Activated naive CD8-positive, alpha-beta T cell treated with anti-CD3 and anti-CD28 coated beads, Interleukin-2, amount 50 U/mL, for 16 hours (primary cell): ENCODE measurements around the gene GPR4.

Source experiments
- DNase-seq: peaks from one replicate; pipeline ENCODE4 v3.0.0-alpha.2; 2020; ENCODE audit warnings: low read depth, low spot score

GPR4 gene

DNA sequence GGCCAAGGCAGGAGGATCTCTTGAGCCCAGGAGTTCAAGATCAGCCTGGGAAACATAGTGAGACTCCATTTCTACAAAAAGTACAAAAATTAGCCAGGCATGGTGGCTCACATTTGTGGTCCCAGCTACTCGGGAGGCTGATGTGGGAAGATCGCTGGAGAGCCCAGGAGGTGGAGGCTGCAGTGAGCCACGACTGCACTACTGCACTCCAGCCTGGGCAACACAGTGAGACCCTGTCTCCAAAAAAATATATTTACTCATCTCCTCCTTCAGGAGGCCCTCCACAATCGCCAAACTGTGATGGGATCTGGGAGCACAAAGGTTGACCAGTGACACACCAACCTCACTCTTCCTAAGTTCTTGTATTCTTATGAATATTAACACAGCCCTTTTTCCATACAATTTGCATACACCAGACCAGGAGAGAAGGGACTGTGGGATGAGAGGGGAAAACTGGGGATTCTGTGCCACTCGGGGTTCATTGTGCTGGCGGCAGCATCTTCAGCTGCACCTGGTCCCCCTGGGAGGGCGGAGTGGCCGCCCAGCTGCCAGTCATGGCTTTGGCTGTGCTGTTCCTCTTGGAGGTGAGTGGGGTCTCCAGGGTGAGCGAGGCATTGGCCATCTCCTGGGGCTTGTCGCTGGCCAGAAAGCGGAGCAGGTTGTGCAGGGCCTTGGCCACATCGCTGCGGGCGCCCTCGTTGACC is 11.6 kb downstream of the GPR4 start:
- DNase-seq, result no peak

DNA sequence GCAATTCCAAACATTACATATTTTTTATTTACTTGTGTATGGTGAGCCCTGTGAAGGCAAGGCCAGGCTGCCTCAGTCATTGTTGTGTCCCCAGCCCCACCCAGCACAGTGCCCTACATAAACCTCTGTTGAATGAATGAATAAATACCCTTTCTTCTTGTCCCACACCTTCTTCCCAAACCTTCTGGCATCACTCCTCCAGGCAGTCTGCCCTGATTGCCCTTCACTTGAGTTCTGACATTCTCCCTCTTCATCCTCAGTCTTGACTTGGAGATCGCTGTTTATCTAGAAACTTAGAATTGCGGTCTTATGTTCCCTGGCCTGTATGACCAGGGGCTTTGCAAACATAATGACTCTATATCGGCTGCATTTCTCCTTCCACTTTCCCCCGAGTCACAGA is 12.2 kb downstream of the GPR4 start:
- DNase-seq, result no peak

DNA sequence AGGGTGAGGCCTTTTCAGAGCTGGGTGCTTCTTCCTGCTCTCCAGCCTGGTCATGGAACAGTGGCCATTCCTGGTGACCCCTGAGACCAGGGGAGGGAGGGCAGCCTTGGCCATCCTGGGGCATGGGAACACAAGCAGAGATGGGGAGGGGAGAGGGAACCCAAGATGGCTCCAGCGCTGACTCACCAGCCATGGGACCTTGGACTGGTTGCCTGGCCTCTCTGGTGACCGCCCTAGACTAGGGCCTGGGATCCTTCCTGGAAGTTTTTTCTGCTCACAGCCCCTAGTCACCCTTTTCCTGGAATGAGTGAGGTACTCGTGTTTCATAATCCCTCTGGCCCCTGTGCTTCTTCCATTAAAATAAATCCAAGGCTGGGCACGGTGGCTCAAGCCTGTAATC is 14.1 kb downstream of the GPR4 start:
- no peak for DNase-seq

DNA sequence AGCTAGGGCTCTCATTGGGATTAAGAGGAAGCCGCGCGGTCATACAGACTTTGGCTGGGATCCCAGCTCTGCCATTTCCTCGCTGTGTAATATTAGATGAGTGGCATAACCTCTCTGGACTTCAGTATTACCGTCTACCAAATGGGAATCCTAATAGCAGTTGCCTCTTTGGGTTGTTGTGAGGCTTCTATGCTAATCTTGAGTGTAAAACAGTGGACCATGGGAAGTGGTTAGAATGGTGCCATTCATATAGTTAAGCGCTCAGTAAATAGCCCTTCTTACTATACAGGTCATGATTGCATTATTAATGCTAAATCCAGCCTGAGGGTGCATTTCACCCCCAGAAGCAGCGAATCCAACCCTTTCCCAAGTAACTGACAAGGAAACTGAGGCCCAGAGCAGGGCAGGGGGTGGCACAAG is 16.8 kb downstream of the GPR4 start:
- DNase-seq, result no peak

DNA sequence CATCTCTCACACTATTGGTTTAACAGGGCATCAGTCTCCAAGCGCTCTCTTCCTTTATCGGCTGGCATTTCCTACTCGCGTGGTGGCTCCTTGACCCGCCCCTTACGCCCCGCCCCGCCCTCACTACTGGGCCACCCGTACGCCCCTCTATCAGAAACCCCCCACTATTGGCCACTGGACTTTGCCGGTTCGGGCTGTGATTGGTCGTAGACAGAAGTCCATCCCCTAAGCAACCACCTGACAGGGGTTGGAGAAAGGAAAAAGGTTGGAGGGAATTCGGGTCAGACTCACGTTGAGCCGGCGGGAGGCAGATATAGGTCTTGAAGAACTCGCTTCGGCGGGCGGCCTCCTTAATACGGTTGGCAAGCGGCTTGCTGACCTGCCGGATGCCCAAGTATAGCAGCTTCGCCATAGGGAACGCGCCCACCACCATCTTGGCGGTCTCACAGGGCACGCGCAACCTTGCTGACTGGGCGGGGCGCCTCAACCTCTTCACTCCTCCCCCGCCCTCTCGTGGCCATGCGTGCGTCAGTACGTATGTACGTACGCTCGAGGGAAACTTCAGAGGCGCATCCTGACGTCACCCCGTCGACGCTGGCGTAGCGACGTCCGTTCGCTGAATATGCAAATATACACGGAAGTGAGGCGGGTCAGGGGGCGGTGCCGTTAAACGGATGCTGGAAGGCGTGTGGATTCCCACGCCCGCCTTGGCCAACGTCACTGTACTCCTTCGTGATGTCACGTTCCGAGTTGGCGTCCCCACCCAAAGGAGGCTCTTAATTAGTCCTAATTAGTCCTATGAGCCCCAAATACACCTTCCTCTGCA is 17.5 kb downstream of the GPR4 start, which contains the start of gene OPA3:
Gene OPA3, minus strand, starts transcription at position 471 of the 826 bp plus-strand sequence. Its CDS starts 38 bp downstream, at position 433.
- DNase-seq, result peak; percentile 98

DNA sequence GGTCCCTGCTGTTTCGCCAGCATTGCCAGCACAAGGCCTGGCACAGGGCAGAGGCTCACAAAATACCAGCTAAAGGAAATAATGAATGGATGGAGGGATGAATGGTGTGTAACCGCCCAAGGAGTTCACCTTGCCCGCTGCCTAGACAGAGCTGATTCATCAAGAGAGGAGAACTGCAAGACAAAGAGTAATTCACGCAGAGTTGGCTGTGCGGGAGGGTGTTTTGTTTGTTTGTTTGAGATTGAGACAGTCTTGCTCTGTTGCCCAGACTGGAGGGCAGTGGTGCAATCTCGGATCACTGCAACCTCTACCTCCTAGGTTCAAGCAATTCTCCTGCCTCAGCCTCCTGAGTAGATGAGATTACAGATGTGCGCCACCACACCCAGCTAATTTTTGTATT is 20.4 kb downstream of the GPR4 start:
- no peak for DNase-seq

DNA sequence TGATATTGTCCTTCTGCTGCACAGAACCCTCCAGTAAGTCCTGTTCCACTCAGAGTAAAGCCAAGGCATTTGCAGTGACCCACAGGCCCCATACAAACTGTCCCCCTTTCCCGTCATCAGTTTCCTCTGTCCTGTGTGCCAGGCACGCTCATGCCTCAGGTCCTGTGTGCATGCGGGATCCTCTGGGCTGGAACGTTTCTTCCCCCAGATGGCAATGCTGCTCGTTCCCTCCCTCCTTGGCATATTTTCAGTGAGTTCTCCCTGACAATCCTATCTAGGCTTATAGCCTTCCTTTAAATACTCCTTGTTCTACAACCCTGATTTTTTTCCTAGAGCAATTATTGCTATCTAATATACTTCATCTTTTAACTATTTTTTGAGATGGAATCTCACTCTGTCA is 23.2 kb downstream of the GPR4 start:
- no peak for DNase-seq

DNA sequence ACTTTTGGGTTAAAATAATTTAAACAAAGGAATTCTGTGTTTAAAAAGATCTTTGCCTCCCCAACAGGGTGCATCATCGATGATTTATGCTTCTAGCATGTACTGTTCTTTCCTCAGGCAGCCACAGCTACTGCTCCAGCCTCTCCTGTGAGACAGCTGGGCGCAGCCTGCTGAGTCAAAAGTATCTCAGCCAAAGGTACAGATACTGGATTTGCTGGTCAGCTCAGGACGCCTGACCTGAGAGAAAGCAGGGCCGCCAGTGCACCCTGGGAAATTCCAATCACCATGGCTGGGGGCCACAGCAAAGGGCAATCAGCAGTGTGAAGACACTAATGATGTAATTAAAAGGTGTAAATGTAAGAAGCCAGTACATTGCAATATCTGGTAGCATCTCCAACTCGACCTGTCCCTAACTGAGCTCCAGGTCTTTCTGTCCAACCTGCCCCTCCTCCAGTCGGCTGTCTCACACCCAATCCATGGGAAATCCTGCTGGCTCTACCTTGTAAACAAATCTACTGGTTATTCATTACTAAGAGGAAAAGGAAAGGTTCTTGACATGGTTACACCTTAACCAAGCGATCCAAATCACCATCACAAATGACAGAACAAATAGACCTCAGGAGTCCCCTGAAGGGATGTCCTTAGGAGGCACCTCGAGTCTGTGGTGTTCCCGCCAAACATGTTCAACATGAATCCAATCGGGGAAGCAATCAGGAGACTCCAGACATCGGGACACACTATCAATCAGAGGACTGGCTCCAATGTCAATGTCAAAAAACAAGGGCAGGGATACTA is 24.7 kb downstream of the GPR4 start:
- DNase-seq, result no peak

DNA sequence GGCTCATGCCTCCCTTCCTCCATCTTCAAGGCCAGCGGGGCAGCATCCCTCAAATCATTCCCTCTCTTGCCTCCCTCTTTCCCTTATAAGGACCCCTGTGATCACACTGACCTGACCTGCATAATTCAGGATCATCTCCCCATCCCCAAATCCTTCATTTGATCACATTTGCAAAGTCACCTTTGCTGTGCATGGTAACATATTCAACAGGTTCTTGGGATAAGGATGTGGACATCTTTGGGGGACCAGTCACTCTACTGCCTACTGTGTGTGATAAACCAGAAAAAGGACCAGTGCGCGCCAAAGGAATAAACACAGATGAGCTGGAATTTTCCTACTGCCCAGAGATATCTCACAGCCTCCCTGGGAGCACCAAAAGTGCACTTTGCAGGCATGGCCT is 25.3 kb downstream of the GPR4 start:
- DNase-seq, result no peak

DNA sequence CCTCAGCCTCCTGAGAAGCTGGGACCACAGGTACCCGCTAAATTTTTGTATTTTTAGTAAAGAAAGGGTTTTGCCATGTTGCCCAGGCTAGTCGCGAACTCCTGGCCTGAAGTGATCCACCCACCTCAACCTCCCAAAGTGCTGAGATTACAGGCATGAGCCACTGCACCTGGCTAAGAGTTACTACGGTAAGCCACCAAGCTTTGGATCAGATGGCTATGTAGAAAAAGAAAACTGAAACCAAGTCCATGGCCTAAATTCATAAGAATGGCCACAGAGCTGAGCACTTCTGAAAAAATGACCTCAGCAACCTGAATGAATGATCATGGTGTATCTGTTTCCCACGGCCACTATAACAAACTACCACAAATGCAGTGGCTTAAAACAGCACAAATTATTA is 26.8 kb downstream of the GPR4 start:
- DNase-seq, result no peak

DNA sequence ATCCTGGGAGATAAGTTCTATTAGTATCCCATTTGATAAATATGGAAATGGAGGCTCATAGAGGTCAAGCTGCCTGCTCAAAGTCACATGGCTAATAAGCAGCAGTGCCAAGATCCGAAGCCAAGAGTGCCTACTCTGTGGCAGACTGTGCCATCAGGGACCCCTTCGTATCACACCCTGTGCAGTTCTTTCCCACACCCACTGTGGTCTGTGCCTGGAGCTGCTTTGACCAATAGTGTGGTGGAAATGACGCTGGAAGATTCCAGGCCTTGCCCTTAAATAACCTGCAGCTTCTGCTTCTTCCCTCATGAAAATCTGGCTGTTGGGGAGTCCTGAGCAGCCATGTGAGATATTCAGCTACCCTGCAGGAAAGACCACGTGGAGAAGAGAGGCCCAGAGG is 27.5 kb downstream of the GPR4 start:
- no peak for DNase-seq

DNA sequence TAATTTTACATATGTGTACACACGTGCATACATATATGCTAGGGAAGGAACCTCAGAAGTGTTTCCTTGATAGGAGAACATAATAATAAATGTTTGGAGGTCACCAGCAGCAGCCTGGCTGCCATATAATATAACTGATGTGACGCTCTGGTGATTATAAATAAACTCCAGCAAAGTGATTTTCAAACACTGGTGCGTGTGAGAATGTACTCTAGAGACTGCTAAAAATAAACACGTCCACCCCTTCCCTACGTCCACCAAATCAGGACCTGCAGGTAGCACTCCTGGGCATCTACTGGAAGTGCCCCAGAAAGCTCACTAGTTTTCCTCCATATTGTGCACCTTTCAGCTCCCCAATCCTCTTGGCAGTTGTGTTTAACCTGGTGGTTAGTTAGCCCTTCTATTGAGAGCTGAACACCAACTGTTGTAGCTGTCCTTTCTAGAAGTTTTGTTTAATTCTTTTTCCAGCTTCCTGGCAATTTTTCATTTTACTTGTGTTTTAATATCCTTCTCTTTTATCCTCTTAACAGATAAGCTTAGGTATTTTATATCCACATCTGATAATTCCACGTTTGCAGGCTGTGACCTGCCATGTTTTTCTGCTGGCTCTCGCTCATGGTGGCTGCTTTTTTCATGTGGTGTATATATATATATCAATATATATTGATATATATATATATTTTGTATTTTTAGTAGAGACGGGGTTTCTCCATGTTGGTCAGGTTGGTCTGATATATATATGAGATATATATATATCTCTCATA is 30.4 kb downstream of the GPR4 start:
- no peak for DNase-seq

DNA sequence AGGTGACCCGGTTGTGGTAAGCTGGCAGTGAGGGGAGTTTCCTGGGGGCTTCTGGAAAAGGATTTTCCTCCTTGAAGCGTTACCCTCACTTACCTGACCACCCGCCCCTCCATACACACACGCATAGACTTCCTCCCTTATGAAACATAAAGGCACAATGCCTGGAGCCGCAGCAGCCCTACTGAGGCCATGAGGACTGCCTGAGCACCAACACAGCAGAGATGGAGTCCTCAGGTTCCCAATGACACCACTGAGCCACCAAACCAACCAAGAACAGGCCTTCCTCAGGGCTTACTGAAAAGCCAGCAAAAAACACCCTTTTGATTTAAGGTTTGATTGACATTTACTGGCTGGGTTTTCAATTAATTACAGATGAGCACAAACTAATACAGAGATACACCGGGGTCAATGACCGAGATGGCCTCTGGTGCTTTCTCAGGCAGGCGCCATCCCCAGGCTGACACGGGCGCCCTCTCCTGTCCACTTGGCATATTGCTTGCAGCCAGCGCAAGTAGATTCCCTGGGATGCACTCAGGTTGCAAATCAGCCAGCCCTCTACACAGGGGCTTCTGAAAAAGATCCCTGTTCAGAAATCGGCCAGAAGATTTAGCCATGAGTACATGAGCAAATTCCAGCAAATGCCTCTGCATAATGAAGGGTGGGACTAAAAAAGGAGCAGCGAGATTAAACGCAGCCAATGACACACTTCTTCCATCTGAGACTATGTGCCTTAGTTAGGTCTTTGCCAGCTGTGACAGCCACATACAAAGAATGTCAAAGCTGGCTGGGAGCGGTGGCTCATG is 32.2 kb downstream of the GPR4 start:
- peak; percentile 27 for DNase-seq

DNA sequence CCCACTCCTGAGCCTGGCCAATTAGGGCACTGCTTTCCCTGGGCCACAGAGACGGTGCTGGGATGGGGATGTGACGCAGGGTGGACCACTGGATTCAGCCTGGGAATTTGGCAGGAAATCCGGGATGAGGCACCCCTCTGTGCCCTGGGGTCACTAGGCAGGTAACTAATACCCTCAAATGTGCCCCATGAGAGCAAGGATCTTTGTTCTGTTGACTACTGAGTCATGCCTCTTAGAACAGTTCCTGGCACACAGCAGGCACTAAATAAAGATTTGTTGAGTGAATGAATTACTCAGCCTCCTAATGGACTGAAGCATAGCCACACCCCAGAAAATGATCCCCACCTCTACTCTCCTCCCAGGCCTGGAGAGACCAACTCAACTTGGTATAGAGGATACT is 33.3 kb downstream of the GPR4 start:
- DNase-seq, result no peak

DNA sequence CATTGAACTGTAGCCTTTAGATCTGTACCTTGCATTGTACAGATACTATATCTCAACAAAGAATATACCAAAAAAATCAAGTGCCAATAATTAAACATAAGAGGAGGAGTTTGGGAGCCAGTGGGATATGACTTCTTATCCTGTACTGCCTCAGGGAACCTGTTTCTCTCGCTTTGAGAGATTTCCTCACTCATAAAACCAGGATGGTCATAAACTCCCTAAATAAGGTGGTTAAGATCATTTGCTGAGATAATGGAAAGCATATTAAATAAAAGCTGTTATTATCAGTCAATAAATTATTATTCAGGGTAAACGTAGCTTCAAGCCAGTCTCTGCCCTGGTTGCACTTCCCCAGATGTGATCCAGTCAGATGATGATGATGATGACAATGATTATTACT is 34.4 kb downstream of the GPR4 start:
- DNase-seq, result no peak

DNA sequence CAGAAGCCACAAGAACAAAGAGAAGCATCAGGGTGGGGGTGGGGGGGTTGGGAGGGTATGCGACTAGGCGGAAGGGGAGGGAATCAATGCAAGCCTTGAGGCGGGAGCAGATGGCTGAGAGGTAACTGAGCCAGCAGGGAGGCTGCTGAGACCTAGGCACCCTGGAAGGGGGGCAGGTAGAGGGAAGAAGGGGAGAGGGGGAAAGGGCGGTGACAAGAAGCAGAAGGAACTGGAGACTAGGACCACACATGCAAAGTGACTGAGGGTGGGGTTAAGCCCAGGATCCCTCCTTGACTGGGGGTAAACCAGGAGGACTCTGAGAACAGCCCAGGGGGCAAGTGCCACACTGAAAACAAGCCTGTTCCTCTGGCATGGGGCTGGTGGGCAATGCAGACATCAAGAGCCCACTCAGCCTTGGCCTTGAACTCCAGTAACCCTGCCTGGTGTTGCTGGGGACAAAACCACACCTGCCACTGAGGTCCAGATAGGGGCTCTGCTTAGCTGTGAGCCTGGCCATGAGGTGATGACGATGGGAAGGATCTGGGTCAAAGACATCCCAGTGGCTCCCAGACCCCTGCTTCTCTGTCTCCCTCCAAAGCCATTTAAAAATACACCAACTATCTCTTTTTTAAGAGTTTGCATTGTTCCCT is 37.8 kb downstream of the GPR4 start:
- no peak for DNase-seq

DNA sequence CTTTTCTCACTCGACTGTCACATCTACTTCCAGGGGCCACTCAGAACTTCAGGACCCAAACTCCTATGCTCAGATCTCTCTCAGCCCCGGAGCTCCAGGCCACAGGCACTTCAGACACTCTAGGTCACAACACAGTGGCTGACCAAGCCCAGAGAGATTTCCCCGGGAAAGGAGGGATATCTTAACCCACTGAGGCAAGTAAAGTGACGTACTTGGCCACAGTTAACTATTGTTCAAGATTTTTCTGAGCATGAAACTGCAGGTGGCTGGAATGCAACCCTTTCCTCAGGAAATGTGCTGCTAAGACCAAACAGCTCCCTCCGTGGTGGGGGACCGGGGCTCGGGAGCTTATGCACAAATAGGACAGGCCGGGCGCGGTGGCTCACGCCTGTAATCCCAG is 41.3 kb downstream of the GPR4 start:
- DNase-seq, result no peak

DNA sequence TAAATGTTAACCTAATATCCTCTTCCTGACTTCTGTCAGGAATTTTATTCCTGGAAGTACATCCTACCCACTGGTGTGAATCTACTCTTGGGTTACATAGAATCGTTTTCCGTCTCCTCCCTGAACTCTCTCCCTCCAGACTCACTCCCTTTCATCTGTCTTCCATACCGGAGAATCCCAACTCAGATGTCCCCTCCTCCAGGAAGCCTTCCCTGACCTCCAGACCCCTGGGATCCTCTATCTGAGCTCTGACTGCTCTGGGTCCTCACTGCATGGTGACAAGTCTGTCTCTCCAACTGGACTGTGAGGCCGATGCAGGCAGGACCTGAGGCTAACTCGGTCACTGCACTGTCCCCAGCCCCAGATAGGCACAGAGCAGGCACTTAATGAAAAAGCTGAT is 42.0 kb downstream of the GPR4 start:
- DNase-seq, result no peak

DNA sequence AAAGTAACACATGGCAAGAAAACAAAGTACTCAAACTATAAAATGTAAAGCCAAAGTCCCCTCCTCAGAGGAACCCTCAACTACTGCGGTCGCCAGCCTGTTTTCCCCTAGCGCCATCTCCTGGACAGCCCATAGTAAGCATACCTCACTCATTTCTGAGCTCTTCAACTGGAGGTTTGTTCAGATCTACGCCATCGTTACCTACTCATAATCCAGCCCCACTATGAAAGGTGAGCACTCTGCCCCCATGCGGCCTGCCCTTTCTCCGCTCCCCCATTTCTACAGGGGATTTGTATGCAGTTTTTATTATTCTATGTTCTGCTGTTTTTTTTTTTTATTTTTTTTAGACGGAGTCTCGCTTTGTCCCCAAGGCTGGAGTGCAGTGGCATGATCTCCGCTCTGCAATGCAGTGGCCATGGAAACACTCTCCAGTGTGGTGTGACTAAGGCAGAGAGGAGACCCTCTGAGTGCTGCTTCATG is 43.6 kb downstream of the GPR4 start:
- peak; percentile 24 for DNase-seq

DNA sequence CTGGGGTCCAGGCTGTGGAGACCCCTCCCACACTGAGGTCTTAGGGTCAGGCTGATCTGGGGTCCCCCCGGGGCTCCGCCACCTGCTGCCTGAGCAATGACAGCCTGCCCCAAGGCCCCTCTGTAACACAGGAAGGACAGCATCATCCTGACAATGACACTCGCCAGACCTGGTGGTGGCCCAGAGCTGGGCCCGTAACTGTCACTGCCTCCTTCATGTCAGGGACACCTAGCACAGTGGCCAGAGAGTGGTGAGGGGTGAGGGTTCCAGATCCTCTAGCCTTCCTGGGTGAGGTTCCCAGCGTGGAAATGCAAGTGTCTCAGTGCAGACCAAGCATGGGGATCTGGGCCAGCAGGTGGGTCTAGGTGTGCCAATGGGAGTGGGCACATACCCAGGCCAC is 45.2 kb downstream of the GPR4 start:
- no peak for DNase-seq
